Thymus (tissue), 11 donors: ENCODE measurements around the gene TRAPPC3L. TPM values are rescaled to one million over a fixed set of nuclear protein-coding genes. Genes with fewer than 3 reads are reported as not detected.

ENCODE experiments used
- DNase-seq, 9 donors: peaks; one replicate each; pipeline ENCODE4 v3.0.0-alpha.2; 2013; ENCODE audit warnings: low spot score in 9 of 9, low read depth in 6 of 9, missing footprints in 1 of 9
- H3K27ac ChIP-seq, 2 donors: one replicate each; pipeline ENCODE4 v1.5.1; 2013; ENCODE audit warnings: control low read depth in 1 of 2, low read depth in 1 of 2, low read length in 1 of 2, mild to moderate bottlenecking in 1 of 2, moderate library complexity in 1 of 2
- H3K27me3 ChIP-seq, 2 donors: one replicate each; pipeline ENCODE4 v1.5.1; 2013; ENCODE audit warnings: low read length in 1 of 2; ENCODE audit not compliant: control insufficient read depth in 2 of 2, insufficient read depth in 1 of 2
- H3K36me3 ChIP-seq, 2 donors: one replicate each; pipeline ENCODE4 v1.5.1; 2013; ENCODE audit warnings: low read length in 1 of 2, mild to moderate bottlenecking in 1 of 2, moderate library complexity in 1 of 2; ENCODE audit not compliant: control insufficient read depth in 2 of 2, insufficient read depth in 2 of 2
- H3K4me1 ChIP-seq, 2 donors: one replicate each; pipeline ENCODE4 v1.5.1; 2013; ENCODE audit warnings: low read length in 2 of 2; ENCODE audit not compliant: control insufficient read depth in 2 of 2, insufficient read depth in 2 of 2
- H3K4me3 ChIP-seq, 2 donors: one replicate each; pipeline ENCODE4 v1.5.1; 2013; ENCODE audit warnings: low read length in 2 of 2, control low read depth in 1 of 2, mild to moderate bottlenecking in 1 of 2
- H3K9me3 ChIP-seq, 2 donors: one replicate each; pipeline ENCODE4 v1.5.1; 2013; ENCODE audit warnings: low read length in 1 of 2, mild to moderate bottlenecking in 1 of 2; ENCODE audit not compliant: control insufficient read depth in 2 of 2, insufficient read depth in 1 of 2
- WGBS: extraction: QIAGEN DNeasy Blood & Tissue Kit; methylation state at CpG from one replicate; pipeline ENCODE4 v1.1.7; 2013; 5-methylcytosine and 5-hydroxymethylcytosine counted together
- polyA plus RNA-seq: library from polyadenylated mRNA; stranded (reverse); fragments of 200-250 nt; gene quantifications from one replicate; pipeline ENCODE4 v1.2.3, GENCODE V29; 2013
- total RNA-seq: library from RNA; stranded (reverse); fragments of 120-200 nt; gene quantifications from one replicate; pipeline ENCODE4 v1.2.4, GENCODE V29; 2013
- donor health status: healthy.

Gene TRAPPC3L
- total and polyA plus RNA-seq, 2 donors = 0.14 to 0.18 TPM

DNA sequence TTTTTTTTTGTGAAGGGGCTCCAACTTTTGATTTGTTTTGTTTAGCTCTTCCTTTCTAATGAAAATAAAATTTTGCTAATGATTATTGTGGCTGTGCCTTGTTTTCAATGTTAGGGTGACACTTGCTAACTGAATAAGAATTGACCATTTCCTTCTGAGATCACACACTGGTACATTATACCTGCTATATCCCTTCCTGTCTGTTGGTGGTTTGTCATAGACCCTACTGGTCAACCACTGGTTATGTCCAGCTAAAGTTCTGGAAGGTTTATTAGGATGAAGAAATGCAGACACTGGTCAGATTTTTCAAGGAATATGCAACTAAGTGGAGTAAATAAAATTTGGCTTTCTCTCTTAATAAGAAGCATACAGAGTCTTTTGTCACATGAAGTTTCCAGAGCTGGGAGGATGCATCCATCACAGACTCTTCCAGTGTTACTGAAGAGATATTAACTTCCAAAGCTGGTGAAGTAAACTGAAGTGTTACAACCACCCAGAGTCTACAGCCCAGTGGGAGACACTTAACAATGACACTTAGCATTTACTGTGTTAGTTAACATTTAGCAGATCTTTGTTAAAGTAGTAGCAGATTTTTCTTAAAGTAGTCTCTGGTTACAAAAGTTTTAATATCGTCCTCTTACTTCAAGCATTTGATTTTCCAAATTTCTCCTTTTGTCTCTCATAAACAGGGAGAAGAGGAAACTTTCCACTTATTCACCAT, 53.7 kb downstream of the TRAPPC3L start:
- Histone ChIP-seq H3K4me3 (no peak overlapping the region), H3K36me3 (no peaks in the 10 kb centered on the region), H3K9me3 (no peaks in the 10 kb centered on the region), H3K27ac (no peak overlapping the region), H3K27me3 (no peaks in the 10 kb centered on the region), H3K4me1 (no peaks in the 10 kb centered on the region)
- DNase-seq = no peak
- WGBS = 97% methylated on average over 1 of the region's 1 CpG

DNA sequence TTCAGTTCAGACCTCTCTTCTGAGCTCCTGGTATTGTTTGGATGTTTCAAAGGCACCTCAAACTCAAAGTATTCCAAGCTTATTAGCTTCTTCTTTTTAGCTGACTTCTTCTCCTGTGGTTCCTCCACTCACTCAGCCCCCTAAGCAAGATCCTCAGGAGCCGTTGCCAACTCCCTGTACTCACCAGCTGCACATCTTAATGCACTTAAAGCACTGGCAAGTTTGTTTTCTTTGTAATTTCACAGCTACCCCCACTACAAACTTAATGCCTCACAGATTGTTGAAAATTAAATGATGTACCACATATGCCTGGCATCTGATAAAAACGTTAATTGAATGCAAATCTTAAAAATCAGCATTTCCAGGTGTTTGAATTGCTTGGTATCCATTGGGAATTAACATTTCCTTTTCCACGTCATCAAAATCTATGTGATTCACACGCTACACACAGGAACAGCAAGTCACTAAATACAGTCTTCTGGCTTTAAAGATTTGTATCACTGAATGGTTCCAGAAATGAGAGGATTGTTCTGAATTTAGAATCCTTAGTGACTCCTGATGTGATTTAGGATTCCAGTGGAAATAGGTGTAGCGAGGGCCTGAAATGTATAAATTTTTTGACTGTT, 59.8 kb downstream of the TRAPPC3L start:
- no peak overlapping the region for H3K27ac ChIP-seq
- DNase-seq = no peak
- WGBS = 92% methylated on average over 5 of the region's 5 CpGs
- no peak overlapping the region for H3K4me3 ChIP-seq
- H3K4me1 ChIP-seq = no peaks in the 10 kb centered on the region
- no peaks in the 10 kb centered on the region for H3K27me3 ChIP-seq
- no peaks in the 10 kb centered on the region for H3K36me3 ChIP-seq
- no peaks in the 10 kb centered on the region for H3K9me3 ChIP-seq

DNA sequence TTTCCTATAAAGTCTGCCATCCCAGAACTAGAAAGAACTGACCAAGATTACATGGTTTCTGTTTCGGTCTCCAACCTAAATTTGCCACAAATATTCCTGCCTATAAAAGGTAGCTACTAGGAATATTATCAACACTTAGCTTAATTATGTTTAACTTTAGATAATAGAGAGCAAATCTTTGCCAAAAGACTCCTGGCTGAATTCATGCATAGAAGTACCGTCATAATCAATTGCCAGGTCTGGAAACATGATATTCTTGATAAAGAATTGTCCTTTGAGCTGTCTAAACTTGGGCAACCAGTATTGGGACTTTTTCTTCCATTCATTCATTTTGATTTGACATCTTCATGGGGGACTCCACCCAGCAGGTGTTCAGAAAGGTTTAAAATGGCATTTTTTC, 61.9 kb downstream of the TRAPPC3L start:
- no peaks in the 10 kb centered on the region for H3K36me3 ChIP-seq
- no peak overlapping the region for H3K4me3 ChIP-seq
- no peak overlapping the region for H3K27ac ChIP-seq
- H3K27me3 ChIP-seq = no peaks in the 10 kb centered on the region
- no peak for DNase-seq
- H3K9me3 ChIP-seq = no peaks in the 10 kb centered on the region
- H3K4me1 ChIP-seq = no peaks in the 10 kb centered on the region
- 92% methylated on average over 2 of the region's 2 CpGs for WGBS

DNA sequence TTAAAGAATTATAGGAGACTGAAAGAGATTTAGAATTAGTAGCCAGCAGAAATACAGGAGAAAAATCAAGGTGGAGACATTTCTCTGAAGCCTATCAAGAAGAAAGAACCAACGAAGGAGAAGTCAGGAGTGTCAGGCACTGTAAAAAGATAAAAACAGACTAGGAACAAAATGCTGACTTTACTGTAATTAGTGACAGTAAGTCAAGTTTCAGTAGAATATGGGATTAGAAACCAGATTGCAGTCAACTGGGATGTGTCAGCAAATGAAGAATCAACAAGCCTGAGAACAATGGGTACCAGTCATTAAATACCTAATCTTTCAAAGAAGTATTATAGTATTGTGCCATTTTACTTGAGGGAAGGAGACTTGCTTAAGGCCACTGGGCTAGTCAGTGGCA, 62.7 kb downstream of the TRAPPC3L start:
- no peaks in the 10 kb centered on the region for H3K4me1 ChIP-seq
- no peak for DNase-seq
- WGBS = 92% methylated on average over 1 of the region's 1 CpG
- no peaks in the 10 kb centered on the region for H3K27me3 ChIP-seq
- H3K27ac ChIP-seq = no peak overlapping the region
- no peak overlapping the region for H3K4me3 ChIP-seq
- no peaks in the 10 kb centered on the region for H3K9me3 ChIP-seq
- H3K36me3 ChIP-seq = no peaks in the 10 kb centered on the region

DNA sequence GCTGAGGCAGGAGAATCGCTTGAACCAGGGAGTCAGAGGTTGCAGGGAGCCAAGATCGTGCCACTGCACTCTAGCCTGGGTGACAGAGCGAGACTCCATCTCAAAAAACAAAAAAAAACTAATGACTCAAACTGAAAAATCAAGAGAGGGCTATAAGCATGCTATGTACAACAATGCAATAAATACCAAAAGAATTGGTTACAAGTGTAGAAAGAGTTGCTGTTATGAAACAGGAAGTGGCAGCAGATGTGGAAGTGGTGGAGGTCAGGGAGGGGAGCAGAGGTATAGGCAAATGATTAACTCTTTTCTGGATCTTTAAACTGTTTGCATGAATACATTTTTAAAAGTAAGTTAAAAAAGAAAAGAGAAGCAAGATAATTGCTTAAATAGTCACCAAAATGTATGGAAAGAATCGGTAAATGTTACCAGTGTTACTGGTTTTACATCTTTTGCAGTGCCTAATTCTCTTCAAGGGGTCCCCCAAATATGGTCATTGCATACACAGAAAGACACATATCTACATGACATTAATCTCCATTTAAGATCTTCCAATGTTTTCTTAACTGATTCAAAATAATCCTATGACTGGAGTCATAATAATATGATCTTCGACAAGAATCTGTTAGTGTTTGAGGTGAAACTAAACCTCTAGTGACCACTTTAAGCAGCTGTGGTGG, 69.3 kb downstream of the TRAPPC3L start:
- WGBS = 28% methylated on average over 5 of the region's 5 CpGs
- Histone ChIP-seq H3K9me3 (no peaks in the 10 kb centered on the region), H3K4me3 (no peak overlapping the region), H3K4me1 (peaks cover 0 to 5% of the 10 kb centered on the region in 2 donors), H3K27me3 (no peaks in the 10 kb centered on the region), H3K36me3 (no peaks in the 10 kb centered on the region), H3K27ac (no peak overlapping the region)
- DNase-seq = peak in 2 of 9 donors; percentile 24 to 57

DNA sequence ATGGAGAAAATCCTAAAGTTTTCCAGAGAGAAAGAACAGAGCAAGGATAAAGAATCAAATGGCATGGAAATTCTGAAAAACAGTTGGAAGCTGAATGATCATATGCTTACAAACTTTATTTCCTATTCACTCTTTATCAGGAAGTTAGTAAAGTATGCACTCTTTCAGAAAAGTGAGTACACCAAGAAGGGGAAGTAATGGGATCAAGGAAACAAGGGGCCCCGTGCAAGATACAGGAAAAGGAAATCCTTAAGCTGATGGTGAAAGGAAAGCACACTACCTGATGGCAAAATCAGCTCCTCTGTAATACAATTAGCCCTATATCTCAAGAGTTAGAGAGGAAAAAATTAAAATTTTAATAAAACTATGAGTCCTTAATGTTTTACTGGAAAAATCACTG, 70.3 kb downstream of the TRAPPC3L start:
- DNase-seq = no peak
- H3K27ac ChIP-seq = no peak overlapping the region
- no peaks in the 10 kb centered on the region for H3K36me3 ChIP-seq
- H3K4me3 ChIP-seq = no peak overlapping the region
- no peaks in the 10 kb centered on the region for H3K27me3 ChIP-seq
- H3K9me3 ChIP-seq = no peaks in the 10 kb centered on the region
- H3K4me1 ChIP-seq = peaks cover 0 to 5% of the 10 kb centered on the region in 2 donors
- WGBS = 14% methylated on average over 1 of the region's 1 CpG

DNA sequence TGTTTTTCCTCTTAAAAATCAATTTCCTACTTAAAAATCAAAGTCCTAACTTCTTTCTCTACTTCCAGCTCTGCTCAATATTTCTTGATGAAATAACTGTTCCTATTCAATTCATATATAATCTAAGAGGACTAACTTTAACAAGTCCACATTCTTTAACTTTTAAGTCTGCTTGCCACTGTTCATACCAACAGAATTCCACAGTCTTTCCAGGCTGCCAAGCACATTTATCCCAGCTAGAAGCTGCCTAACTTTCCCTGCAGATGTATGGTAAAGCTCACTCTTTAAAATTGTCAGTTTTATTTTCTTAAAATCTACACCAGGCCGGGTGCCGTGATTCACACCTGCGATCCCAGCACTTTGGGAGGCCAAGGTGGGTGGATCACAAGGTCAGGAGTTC, 72.8 kb downstream of the TRAPPC3L start:
- DNase-seq = no peak
- Histone ChIP-seq H3K36me3 (no peaks in the 10 kb centered on the region), H3K27ac (no peak overlapping the region), H3K9me3 (no peaks in the 10 kb centered on the region), H3K4me3 (no peak overlapping the region), H3K27me3 (no peaks in the 10 kb centered on the region), H3K4me1 (peaks cover 0 to 5% of the 10 kb centered on the region in 2 donors)
- WGBS = 99% methylated on average over 3 of the region's 3 CpGs

DNA sequence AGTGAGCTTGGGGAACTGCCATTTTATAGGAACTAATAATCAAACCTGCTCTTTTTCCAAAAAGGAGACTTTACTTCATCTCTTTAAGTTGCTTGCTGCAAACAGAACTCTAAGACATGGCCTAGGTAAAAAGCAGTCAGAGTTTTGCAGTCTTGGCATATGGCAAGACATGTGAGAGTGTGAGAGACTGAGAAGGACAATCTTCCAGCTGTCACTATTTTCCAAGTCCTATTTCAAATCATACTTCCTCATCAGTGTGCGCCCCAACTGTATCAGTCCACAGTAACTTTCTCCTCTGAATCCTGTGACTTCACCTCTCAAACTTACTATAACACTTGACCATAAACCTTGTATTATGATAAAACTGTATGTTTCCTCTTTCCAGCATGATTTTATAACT, 74.0 kb downstream of the TRAPPC3L start:
- H3K4me1 ChIP-seq = peaks cover 0 to 11% of the 10 kb centered on the region in 2 donors
- no peak overlapping the region for H3K27ac ChIP-seq
- DNase-seq = no peak
- 96% methylated on average over 1 of the region's 1 CpG for WGBS
- H3K9me3 ChIP-seq = no peaks in the 10 kb centered on the region
- no peaks in the 10 kb centered on the region for H3K36me3 ChIP-seq
- H3K4me3 ChIP-seq = no peak overlapping the region
- H3K27me3 ChIP-seq = no peaks in the 10 kb centered on the region

DNA sequence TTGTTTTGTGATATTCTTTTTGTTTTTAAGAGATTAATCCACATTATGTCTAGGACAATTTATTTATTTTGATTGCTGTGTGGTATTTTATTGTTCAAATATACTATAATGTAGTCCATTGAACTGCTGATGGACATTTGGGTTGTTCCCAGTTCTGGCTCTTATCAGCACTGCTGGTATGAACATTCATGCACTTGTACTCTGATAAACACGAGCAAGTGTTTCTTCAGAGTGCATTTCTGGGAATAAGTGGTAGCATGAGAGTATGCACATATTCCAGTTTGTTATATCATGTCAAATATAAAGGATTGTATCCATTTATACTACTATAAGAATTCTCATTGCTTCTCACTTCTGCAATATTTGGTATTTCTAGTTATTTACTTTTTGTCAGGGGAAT, 77.2 kb downstream of the TRAPPC3L start:
- 94% methylated on average over 1 of the region's 1 CpG for WGBS
- no peaks in the 10 kb centered on the region for H3K36me3 ChIP-seq
- H3K4me1 ChIP-seq = peaks cover 3 to 10% of the 10 kb centered on the region in 2 donors

More for the DNA sequence above, 77.2 kb downstream of the TRAPPC3L start:
- H3K9me3 ChIP-seq = no peaks in the 10 kb centered on the region
- H3K4me3 ChIP-seq = no peak overlapping the region
- H3K27ac ChIP-seq = no peak overlapping the region
- no peaks in the 10 kb centered on the region for H3K27me3 ChIP-seq
- DNase-seq = no peak
